OCI-LY3 (cell line): Measurements from ENCODE around the gene HTR1D.

Experiments
- EZH2phosphoT487 ChIP-seq: fragments of 200-600 bp; shearing (Covaris generic); IDR thresholded peaks from 2 replicates; pipeline ENCODE4 v1.6.1; 2018; ENCODE audit warnings: antibody characterized with exemption, mixed run types, low read depth
- TF ChIP-seq, protein P1 (sequence below): fragments of 200-600, 300-600 bp; sonication (generic); IDR thresholded peaks from 2 replicates; pipeline ENCODE4 v1.5.1; 2014; ENCODE audit warnings: antibody characterized with exemption, low read length, low read depth

GRCh38 chr1:23167353-23168078 lies 49.8 kb downstream of the HTR1D start:
- no peak for TF ChIP-seq EZH2phosphoT487
- TF ChIP-seq, protein P1, sequence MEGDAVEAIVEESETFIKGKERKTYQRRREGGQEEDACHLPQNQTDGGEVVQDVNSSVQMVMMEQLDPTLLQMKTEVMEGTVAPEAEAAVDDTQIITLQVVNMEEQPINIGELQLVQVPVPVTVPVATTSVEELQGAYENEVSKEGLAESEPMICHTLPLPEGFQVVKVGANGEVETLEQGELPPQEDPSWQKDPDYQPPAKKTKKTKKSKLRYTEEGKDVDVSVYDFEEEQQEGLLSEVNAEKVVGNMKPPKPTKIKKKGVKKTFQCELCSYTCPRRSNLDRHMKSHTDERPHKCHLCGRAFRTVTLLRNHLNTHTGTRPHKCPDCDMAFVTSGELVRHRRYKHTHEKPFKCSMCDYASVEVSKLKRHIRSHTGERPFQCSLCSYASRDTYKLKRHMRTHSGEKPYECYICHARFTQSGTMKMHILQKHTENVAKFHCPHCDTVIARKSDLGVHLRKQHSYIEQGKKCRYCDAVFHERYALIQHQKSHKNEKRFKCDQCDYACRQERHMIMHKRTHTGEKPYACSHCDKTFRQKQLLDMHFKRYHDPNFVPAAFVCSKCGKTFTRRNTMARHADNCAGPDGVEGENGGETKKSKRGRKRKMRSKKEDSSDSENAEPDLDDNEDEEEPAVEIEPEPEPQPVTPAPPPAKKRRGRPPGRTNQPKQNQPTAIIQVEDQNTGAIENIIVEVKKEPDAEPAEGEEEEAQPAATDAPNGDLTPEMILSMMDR = no peak
